ENCODE data around the gene BCR.

GRCh38 chr22:23248583-23248982 lies 68.3 kb downstream of the BCR start:
- TF ChIP-seq CTCF (IDR thresholded peaks at IDR 0.05) (no peak), EP300 (IDR thresholded peaks at IDR 0.05; ENCODE audit: low read depth) (no peak)

Measured in transverse colon (tissue), 3 donors.